GM18868 (cell line): ENCODE data around the gene EIF3F.
"Not testable (repeated sequence)": the region's sequence is repeated elsewhere in the genome, so short reads cannot be mapped to it uniquely, and the experiment has no call there.

ENCODE experiments used
- ATAC-seq: cut with Tn5 transposase; IDR thresholded peaks from one replicate; pipeline ENCODE4 v1.9.1; 2021; ENCODE audit warnings: mild to moderate bottlenecking, moderate library complexity; ENCODE audit not compliant: unreplicated experiment

EIF3F gene

GRCh38 chr11:7983832-7984590 is 3.1 kb upstream of the EIF3F start:
- ATAC-seq: no peak

GRCh38 chr11:7987560-7987883 is 385 bp downstream of the EIF3F start:
- not testable (repeated sequence) for ATAC-seq

GRCh38 chr11:7994581-7995278 is 7.6 kb downstream of the EIF3F start:
- ATAC-seq: no peak

GRCh38 chr11:7999795-8000194 is 12.7 kb downstream of the EIF3F start:
- ATAC-seq: no peak

GRCh38 chr11:8000390-8000789 is 13.3 kb downstream of the EIF3F start:
- ATAC-seq: no peak

GRCh38 chr11:8002676-8003075 is 15.5 kb downstream of the EIF3F start:
- ATAC-seq: no peak

GRCh38 chr11:8003187-8003586 is 16.1 kb downstream of the EIF3F start:
- ATAC-seq: no peak

GRCh38 chr11:8004008-8004407 is 16.9 kb downstream of the EIF3F start:
- ATAC-seq: no peak

- no peak for ATAC-seq
Measured at GRCh38 chr11:8005556-8005955, 18.4 kb downstream of the EIF3F start.

GRCh38 chr11:8006349-8006977 is 19.3 kb downstream of the EIF3F start:
- ATAC-seq: peak; percentile 76

GRCh38 chr11:8008212-8008611 is 21.1 kb downstream of the EIF3F start:
- ATAC-seq: no peak

GRCh38 chr11:8009856-8010255 is 22.7 kb downstream of the EIF3F start:
- no peak for ATAC-seq

- ATAC-seq: no peak
Measured at GRCh38 chr11:8011371-8011770, 24.2 kb downstream of the EIF3F start.

GRCh38 chr11:8011981-8012444 is 24.9 kb downstream of the EIF3F start:
- no peak for ATAC-seq

- ATAC-seq: no peak
Measured at GRCh38 chr11:8013833-8014232, 26.7 kb downstream of the EIF3F start.

- ATAC-seq: no peak
Measured at GRCh38 chr11:8015753-8016239, 28.7 kb downstream of the EIF3F start.

GRCh38 chr11:8016440-8016839 is 29.3 kb downstream of the EIF3F start:
- no peak for ATAC-seq

- ATAC-seq: no peak
Measured at GRCh38 chr11:8017071-8017470, 29.9 kb downstream of the EIF3F start.

- no peak for ATAC-seq
Measured at GRCh38 chr11:8017894-8018483, 30.9 kb downstream of the EIF3F start.

- peak; percentile 46 for ATAC-seq
Measured at GRCh38 chr11:8018484-8019313, 31.6 kb downstream of the EIF3F start.
